H1 (cell line): ENCODE measurements around the gene CMTR1. TPM values are rescaled to one million over a fixed set of nuclear protein-coding genes. Genes with fewer than 3 reads are reported as not detected.

Experiments
- EP300 ChIP-seq, 2 experiments: IDR thresholded peaks; 1 replicate in 1 of 2; 2 replicates in 1 of 2; pipeline ENCODE4 v1.6.1; 2011 to 2012; ENCODE audit warnings: low read depth in 2 of 2, low read length in 2 of 2, mild to moderate bottlenecking in 2 of 2, borderline replicate concordance in 1 of 2, inconsistent platforms in 1 of 2, moderate library complexity in 1 of 2
- KDM4A ChIP-seq: IDR thresholded peaks from one replicate; pipeline ENCODE4 v1.7.1; 2012; ENCODE audit warnings: low read depth, mild to moderate bottlenecking, moderate library complexity, low read length, inconsistent platforms; ENCODE audit not compliant: severe bottlenecking
- POLR2AphosphoS5 ChIP-seq: IDR thresholded peaks from 2 replicates; pipeline ENCODE4 v1.6.1; 2011; ENCODE audit warnings: low read depth, low read length
- SAP30 ChIP-seq: fragments of 300-600 bp; sonication (generic); IDR thresholded peaks from 2 replicates; pipeline ENCODE4 v1.7.1; 2012; ENCODE audit warnings: low read length, moderate library complexity, mild to moderate bottlenecking, inconsistent platforms; ENCODE audit not compliant: insufficient read depth, insufficient replicate concordance
- SP2 ChIP-seq: IDR thresholded peaks from 2 replicates; pipeline ENCODE4 v1.6.1; 2012; ENCODE audit warnings: mild to moderate bottlenecking, low read length, inconsistent platforms
- polyA plus RNA-seq, 7 experiments: library from polyadenylated mRNA; depleted of rRNA in 3 of 7; stranded (reverse) in 5 of 7; unstranded in 2 of 7; fragments of >200 nt in 5 of 7; fragments of 200-250 nt in 2 of 7; gene quantifications; 1 replicate in 5 of 7; 2 replicates in 1 of 7; 4 replicates in 1 of 7; pipeline versions ENCODE4 v1.2.1 to v1.2.3, GENCODE V29; 2011 to 2013; ENCODE audit warnings: missing spikeins in 2 of 7, mixed read lengths in 2 of 7
- total RNA-seq: library from RNA; stranded (reverse); fragmentation: NEBNext Ultra II Directional; extraction: Animal tissue kit (Norgen Biotek cat#: 25700); gene quantifications from 2 replicates; pipeline ENCODE4 v1.2.1, GENCODE V29; 2021

The CMTR1 gene
- total and polyA plus RNA-seq, 2 of the 8 experiments (the other 6 are each of a cell fraction or from before 2014, with no cell fraction given) = 15.2 to 33.1 TPM

DNA sequence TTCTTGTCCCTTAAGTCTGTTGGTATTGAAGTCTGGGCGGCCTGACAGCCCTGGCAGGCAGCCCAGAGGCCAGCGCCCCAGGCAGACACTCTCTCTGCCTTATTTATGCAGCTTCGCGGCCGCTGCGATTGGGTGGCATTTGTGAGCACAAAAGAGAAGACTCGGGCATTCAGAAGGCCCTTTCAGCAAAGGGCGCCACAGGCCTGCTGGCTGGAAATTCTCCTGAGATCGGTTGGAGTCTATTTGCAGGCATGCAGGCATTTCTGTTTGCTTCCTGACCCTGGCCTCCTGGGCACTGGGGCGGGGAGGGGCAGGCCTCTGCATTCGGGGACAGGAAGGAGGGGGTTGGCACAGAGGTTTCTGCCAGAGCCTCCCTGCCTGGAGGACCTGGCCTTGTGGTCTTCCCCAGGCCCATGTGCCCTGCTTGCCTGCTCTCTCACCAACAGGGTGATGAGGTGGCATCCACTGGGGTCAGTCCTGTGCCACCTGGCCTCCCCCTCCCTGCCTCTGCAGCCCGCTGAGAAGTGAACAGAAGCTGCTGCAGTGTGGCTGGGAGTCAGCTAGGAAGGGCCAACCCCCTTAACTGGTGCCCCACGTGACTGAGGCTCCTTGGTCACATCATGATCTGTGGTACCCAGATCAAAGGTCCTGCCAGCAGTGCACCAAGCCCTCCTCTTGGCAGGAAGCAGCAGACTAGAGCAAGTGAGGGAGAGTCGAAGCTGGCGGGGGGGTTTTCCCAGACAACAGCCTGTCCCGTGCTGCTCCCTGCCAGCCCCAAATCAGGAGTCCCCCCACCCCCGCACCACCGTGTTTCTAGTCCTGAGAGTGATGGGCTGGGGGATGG is 83.3 kb downstream of the CMTR1 start (continued):
- TF ChIP-seq SAP30 (no peak), EP300 (IDR thresholded peaks at IDR 0.05; ENCODE audit: borderline replicate concordance in 1 of 2, low read depth in 2 of 2, low read length in 2 of 2) (no peak), POLR2AphosphoS5 (no peak), SP2 (no peak), KDM4A (no peak)
